HG02642 (cell line): ENCODE results near the gene KRT9.

Experiments
- ATAC-seq: cut with Tn5 transposase; IDR thresholded peaks from one replicate; pipeline ENCODE4 v1.9.1; 2021; ENCODE audit warnings: mild to moderate bottlenecking; ENCODE audit not compliant: unreplicated experiment, poor library complexity

KRT9 gene

GRCh38 chr17:41516147-41516829 lies 55.6 kb downstream of the KRT9 start:
- ATAC-seq = no peak
